H9 (cell line): ENCODE results near the gene HIRIP3. TPM values are rescaled to one million over a fixed set of nuclear protein-coding genes. Genes with fewer than 3 reads are reported as not detected.

Experiments used
- DNase-seq: peaks from one replicate; pipeline ENCODE4 v3.0.0-alpha.2; 2017
- H2AFZ ChIP-seq: one replicate; pipeline ENCODE4 v1.6.1; 2013; ENCODE audit warnings: mild to moderate bottlenecking, low read length, control low read depth, moderate library complexity
- H2AK5ac ChIP-seq: 2 replicates; pipeline ENCODE4 v1.6.1; 2013; ENCODE audit warnings: low read length, control low read depth, mixed read lengths; ENCODE audit not compliant: insufficient read length
- H2BK120ac ChIP-seq: one replicate; pipeline ENCODE4 v1.6.1; 2013; ENCODE audit warnings: low read depth, mild to moderate bottlenecking, low read length, control low read depth, inconsistent platforms; ENCODE audit not compliant: poor library complexity, severe bottlenecking
- H2BK12ac ChIP-seq: 2 replicates; pipeline ENCODE4 v1.6.1; 2013; ENCODE audit warnings: low read length, control low read depth, mixed read lengths, low read depth; ENCODE audit not compliant: insufficient read length
- H2BK15ac ChIP-seq: 2 replicates; pipeline ENCODE4 v1.6.1; 2013; ENCODE audit warnings: low read depth, low read length, control low read depth
- H2BK20ac ChIP-seq: one replicate; pipeline ENCODE4 v1.6.1; 2013; ENCODE audit warnings: low read depth, mild to moderate bottlenecking, low read length, control low read depth, inconsistent platforms; ENCODE audit not compliant: poor library complexity, severe bottlenecking
- H2BK5ac ChIP-seq: 2 replicates; pipeline ENCODE4 v1.6.1; 2013; ENCODE audit warnings: low read length, control low read depth, mixed read lengths; ENCODE audit not compliant: insufficient read length
- H3K14ac ChIP-seq: 2 replicates; pipeline ENCODE4 v1.6.1; 2013; ENCODE audit warnings: low read length, control low read depth; ENCODE audit not compliant: insufficient read depth
- H3K18ac ChIP-seq: 2 replicates; pipeline ENCODE4 v1.6.1; 2013; ENCODE audit warnings: low read depth, mild to moderate bottlenecking, mixed read lengths, low read length, control low read depth; ENCODE audit not compliant: insufficient read length
- H3K23ac ChIP-seq: 2 replicates; pipeline ENCODE4 v1.6.1; 2013; ENCODE audit warnings: low read length, control low read depth, mixed read lengths, low read depth; ENCODE audit not compliant: insufficient read length
- H3K23me2 ChIP-seq: 2 replicates; pipeline ENCODE4 v1.6.1; 2013; ENCODE audit warnings: low read depth, mild to moderate bottlenecking, mixed read lengths, low read length, control low read depth; ENCODE audit not compliant: insufficient read length, poor library complexity, severe bottlenecking
- H3K27ac ChIP-seq: 2 replicates; pipeline ENCODE4 v1.5.1; 2013; ENCODE audit warnings: low read length, control low read depth, mixed read lengths, low read depth; ENCODE audit not compliant: insufficient read length
- H3K27me3 ChIP-seq: 2 replicates; pipeline ENCODE4 v1.6.1; 2013; ENCODE audit warnings: low read length, control low read depth, inconsistent platforms; ENCODE audit not compliant: insufficient read depth
- H3K4ac ChIP-seq: 2 replicates; pipeline ENCODE4 v1.6.1; 2013; ENCODE audit warnings: low read depth, mild to moderate bottlenecking, control low read depth, inconsistent platforms, low read length, moderate library complexity
- H3K4me1 ChIP-seq: 2 replicates; pipeline ENCODE4 v1.6.1; 2013; ENCODE audit warnings: low read length, control low read depth, inconsistent platforms; ENCODE audit not compliant: insufficient read depth
- H3K4me2 ChIP-seq: 2 replicates; pipeline ENCODE4 v1.6.1; 2013; ENCODE audit warnings: low read length, control low read depth, mixed read lengths; ENCODE audit not compliant: insufficient read length, insufficient read depth
- H3K56ac ChIP-seq: 2 replicates; pipeline ENCODE4 v1.6.1; 2013; ENCODE audit warnings: low read depth, mild to moderate bottlenecking, mixed read lengths, low read length, control low read depth; ENCODE audit not compliant: insufficient read length
- H3K79me1 ChIP-seq: 2 replicates; pipeline ENCODE4 v1.6.1; 2013; ENCODE audit warnings: low read depth, mild to moderate bottlenecking, moderate library complexity, low read length, control low read depth, inconsistent platforms; ENCODE audit not compliant: insufficient read depth, poor library complexity, severe bottlenecking
- H3K79me2 ChIP-seq: 2 replicates; pipeline ENCODE4 v1.6.1; 2013; ENCODE audit warnings: low read length, control low read depth, inconsistent platforms; ENCODE audit not compliant: insufficient read depth
- H3K9ac ChIP-seq: 2 replicates; pipeline ENCODE4 v1.6.1; 2013; ENCODE audit warnings: low read length, control low read depth, mixed read lengths; ENCODE audit not compliant: insufficient read length; ENCODE audit errors: extremely low read depth
- H3K9me3 ChIP-seq: one replicate; pipeline ENCODE4 v1.6.1; 2013; ENCODE audit warnings: low read depth, low read length, inconsistent platforms; ENCODE audit not compliant: control insufficient read depth
- H3T11ph ChIP-seq: one replicate; pipeline ENCODE4 v1.6.1; 2013; ENCODE audit warnings: mild to moderate bottlenecking, low read length, control low read depth, inconsistent platforms
- H4K20me1 ChIP-seq: one replicate; pipeline ENCODE4 v1.6.1; 2013; ENCODE audit not compliant: control insufficient read depth, insufficient read length, insufficient read depth
- H4K5ac ChIP-seq: 2 replicates; pipeline ENCODE4 v1.6.1; 2013; ENCODE audit warnings: low read depth, mild to moderate bottlenecking, mixed read lengths, low read length, control low read depth; ENCODE audit not compliant: insufficient read length
- H4K8ac ChIP-seq: replicated peaks from 2 replicates; pipeline ENCODE4 v1.6.1; 2013; ENCODE audit warnings: low read length, control low read depth, mixed read lengths, low read depth; ENCODE audit not compliant: insufficient read length
- H4K91ac ChIP-seq: 2 replicates; pipeline ENCODE4 v1.6.1; 2013; ENCODE audit warnings: low read depth, mild to moderate bottlenecking, moderate library complexity, mixed read lengths, low read length, control low read depth; ENCODE audit not compliant: insufficient read length
- H3K27ac Mint-ChIP-seq, 3 experiments: 2 replicates in 2 of 3; 3 replicates in 1 of 3; pipeline ENCODE4 v1.8.0; 2020 to 2021; ENCODE audit warnings: mixed read lengths in 3 of 3, mild to moderate bottlenecking in 1 of 3, moderate library complexity in 1 of 3
- H3K27me3 Mint-ChIP-seq: 2 replicates; pipeline ENCODE4 v1.8.0; 2021; ENCODE audit warnings: low read depth, mild to moderate bottlenecking, moderate library complexity, mixed read lengths
- H3K36me3 Mint-ChIP-seq, 3 experiments: 2 replicates in 2 of 3; 3 replicates in 1 of 3; pipeline ENCODE4 v1.8.0; 2020 to 2021; ENCODE audit warnings: low read depth in 3 of 3, mixed read lengths in 3 of 3; ENCODE audit not compliant: insufficient read depth in 1 of 3
- H3K4me1 Mint-ChIP-seq, 2 experiments: 2 replicates each; pipeline ENCODE4 v1.8.0; 2020; ENCODE audit warnings: mixed read lengths in 2 of 2
- H3K4me3 Mint-ChIP-seq, 2 experiments: 2 replicates in 1 of 2; 3 replicates in 1 of 2; pipeline ENCODE4 v1.8.0; 2020 to 2021; ENCODE audit warnings: mild to moderate bottlenecking in 2 of 2, mixed read lengths in 2 of 2, moderate library complexity in 1 of 2
- H3K9me3 Mint-ChIP-seq, 2 experiments: 2 replicates in 1 of 2; 3 replicates in 1 of 2; pipeline ENCODE4 v1.8.0; 2020; ENCODE audit warnings: mild to moderate bottlenecking in 2 of 2, mixed read lengths in 2 of 2, moderate library complexity in 1 of 2
- WGBS: extraction: QIAGEN DNeasy Blood & Tissue Kit; methylation state at CpG from one replicate; pipeline ENCODE4 v1.1.7; 2013; ENCODE audit warnings: missing lambda C conversion rate, low lambda C conversion rate, mixed read lengths; ENCODE audit not compliant: insufficient read length; ENCODE audit errors: extremely low coverage; 5-methylcytosine and 5-hydroxymethylcytosine counted together
- total RNA-seq: library from RNA; stranded (reverse); gene quantifications from 2 replicates; pipeline ENCODE4 v1.2.1, GENCODE V29; 2021
- TF ChIP-seq, protein P1 (sequence below): fragments of 200-600 bp; sonication (generic); conservative IDR thresholded peaks from 3 replicates; pipeline ENCODE4 v1.8.0; 2021; ENCODE audit warnings: antibody characterized with exemption, mild to moderate bottlenecking

HIRIP3 gene
- total RNA-seq, 1 experiment from 2014 or later, result 21.6 TPM

DNA sequence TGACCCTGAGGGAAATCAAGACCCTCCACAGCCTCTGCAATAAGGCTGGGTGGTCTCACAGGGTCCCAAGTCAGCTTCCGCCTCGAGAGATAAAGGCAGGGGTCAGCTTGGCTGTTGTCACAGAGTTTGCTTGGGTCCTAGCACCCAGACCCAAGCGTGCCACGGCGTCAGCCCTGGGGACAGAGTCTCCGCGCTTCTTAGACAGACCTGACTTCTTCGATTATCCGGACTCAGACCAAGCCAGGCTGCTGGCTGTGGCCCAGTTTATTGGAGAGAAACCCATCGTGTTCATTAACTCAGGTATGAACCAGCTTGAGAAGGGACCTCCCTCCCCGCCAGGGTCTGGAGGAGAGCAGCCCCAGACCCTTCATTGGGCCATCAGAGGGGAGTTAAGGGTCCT lies 28.2 kb upstream of the HIRIP3 start:
- H3K27me3 ChIP-seq, result no peaks in the 10 kb centered on the region; the same call in 1 of the 2 replicates
- H3K9me3 ChIP-seq, result no peaks in the 10 kb centered on the region
- H3K56ac ChIP-seq, result no peak overlapping the region
- no peak overlapping the region for H3K18ac ChIP-seq
- Mint-ChIP-seq H3K4me1 (peaks cover 4 to 16% of the 10 kb centered on the region in 2 experiments), H3K27me3 (peaks cover 2% of the 10 kb centered on the region), H3K9me3 (no peaks in the 10 kb centered on the region; a peak in 1 of 5 replicates), H3K4me3 (no peak overlapping the region), H3K27ac (no peak overlapping the region; a peak in 1 of 7 replicates), H3K36me3 (peaks cover 6 to 16% (median 11%) of the 10 kb centered on the region in 3 experiments; a peak in 5 of 7 replicates)
- no peak overlapping the region for H2AK5ac ChIP-seq
- no peak overlapping the region for H2AFZ ChIP-seq
- WGBS, result no CpG with 5 or more reads among the region's 11 CpGs
- TF ChIP-seq, protein P1, sequence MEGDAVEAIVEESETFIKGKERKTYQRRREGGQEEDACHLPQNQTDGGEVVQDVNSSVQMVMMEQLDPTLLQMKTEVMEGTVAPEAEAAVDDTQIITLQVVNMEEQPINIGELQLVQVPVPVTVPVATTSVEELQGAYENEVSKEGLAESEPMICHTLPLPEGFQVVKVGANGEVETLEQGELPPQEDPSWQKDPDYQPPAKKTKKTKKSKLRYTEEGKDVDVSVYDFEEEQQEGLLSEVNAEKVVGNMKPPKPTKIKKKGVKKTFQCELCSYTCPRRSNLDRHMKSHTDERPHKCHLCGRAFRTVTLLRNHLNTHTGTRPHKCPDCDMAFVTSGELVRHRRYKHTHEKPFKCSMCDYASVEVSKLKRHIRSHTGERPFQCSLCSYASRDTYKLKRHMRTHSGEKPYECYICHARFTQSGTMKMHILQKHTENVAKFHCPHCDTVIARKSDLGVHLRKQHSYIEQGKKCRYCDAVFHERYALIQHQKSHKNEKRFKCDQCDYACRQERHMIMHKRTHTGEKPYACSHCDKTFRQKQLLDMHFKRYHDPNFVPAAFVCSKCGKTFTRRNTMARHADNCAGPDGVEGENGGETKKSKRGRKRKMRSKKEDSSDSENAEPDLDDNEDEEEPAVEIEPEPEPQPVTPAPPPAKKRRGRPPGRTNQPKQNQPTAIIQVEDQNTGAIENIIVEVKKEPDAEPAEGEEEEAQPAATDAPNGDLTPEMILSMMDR, result no peak
- no peak overlapping the region for H4K91ac ChIP-seq
- no peak overlapping the region for H2BK120ac ChIP-seq
- H3K4me1 ChIP-seq, result no peaks in the 10 kb centered on the region
- H3K4me2 ChIP-seq, result no peak overlapping the region
- H3T11ph ChIP-seq, result no peak overlapping the region
- H3K9ac ChIP-seq, result no peak overlapping the region
- no peak for DNase-seq
- no peak overlapping the region for H2BK20ac ChIP-seq
- H3K79me2 ChIP-seq, result no peaks in the 10 kb centered on the region
- no peak overlapping the region for H2BK12ac ChIP-seq
- no peak overlapping the region for H4K8ac ChIP-seq
- H3K27ac ChIP-seq, result no peak overlapping the region
- H4K20me1 ChIP-seq, result no peaks in the 10 kb centered on the region
- no peak overlapping the region for H3K14ac ChIP-seq
- no peak overlapping the region for H4K5ac ChIP-seq
- no peaks in the 10 kb centered on the region for H3K79me1 ChIP-seq
- no peak overlapping the region for H2BK5ac ChIP-seq
- H3K23me2 ChIP-seq, result peaks cover 4% of the 10 kb centered on the region
- H3K23ac ChIP-seq, result no peak overlapping the region
- H3K4ac ChIP-seq, result no peak overlapping the region
- H2BK15ac ChIP-seq, result no peak overlapping the region
